GM20431 (cell line): ENCODE measurements around the gene PRDM16.
"Not testable (repeated sequence)": the region's sequence is repeated elsewhere in the genome, so short reads cannot be mapped to it uniquely, and the experiment has no call there.

Experiments used
- in situ Hi-C: fragments of 300-500 bp; cut with MseI, MboI; formaldehyde crosslinking; loops from one replicate; pipeline ENCODE4 v1.15.0; 2020; ENCODE audit warnings: low sequenced_read_pairs; ENCODE audit not compliant: unreplicated experiment

Gene PRDM16

GRCh38 chr1:3278416-3279181, 209.6 kb downstream of the PRDM16 start:
- in situ Hi-C loops, result no loop called here

GRCh38 chr1:3279182-3279470, 210.1 kb downstream of the PRDM16 start:
- in situ Hi-C loops, result no loop called here

GRCh38 chr1:3281735-3282134, 212.7 kb downstream of the PRDM16 start:
- in situ Hi-C loops, result no loop called here

DNA sequence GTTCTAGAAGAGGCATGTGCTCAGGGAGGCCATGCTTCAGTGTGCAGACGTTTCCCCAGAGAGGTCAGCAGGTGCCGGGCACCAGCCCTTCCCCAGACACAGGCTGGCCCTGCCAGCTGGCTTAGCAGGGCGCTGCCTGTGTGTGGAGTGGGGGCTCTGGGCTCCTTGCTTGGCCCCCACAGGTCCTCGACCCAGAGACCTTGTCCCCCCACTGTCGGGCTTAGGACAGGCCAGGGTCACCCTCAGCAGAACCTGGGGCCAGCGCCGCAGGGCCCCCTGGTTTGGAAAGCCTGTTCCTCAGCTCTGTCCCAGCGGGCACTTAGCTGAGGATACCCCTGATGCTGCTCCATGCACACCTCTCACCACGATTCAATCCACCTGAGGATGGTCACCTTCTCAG, 213.2 kb downstream of the PRDM16 start:
- in situ Hi-C loops, result no loop called here

DNA sequence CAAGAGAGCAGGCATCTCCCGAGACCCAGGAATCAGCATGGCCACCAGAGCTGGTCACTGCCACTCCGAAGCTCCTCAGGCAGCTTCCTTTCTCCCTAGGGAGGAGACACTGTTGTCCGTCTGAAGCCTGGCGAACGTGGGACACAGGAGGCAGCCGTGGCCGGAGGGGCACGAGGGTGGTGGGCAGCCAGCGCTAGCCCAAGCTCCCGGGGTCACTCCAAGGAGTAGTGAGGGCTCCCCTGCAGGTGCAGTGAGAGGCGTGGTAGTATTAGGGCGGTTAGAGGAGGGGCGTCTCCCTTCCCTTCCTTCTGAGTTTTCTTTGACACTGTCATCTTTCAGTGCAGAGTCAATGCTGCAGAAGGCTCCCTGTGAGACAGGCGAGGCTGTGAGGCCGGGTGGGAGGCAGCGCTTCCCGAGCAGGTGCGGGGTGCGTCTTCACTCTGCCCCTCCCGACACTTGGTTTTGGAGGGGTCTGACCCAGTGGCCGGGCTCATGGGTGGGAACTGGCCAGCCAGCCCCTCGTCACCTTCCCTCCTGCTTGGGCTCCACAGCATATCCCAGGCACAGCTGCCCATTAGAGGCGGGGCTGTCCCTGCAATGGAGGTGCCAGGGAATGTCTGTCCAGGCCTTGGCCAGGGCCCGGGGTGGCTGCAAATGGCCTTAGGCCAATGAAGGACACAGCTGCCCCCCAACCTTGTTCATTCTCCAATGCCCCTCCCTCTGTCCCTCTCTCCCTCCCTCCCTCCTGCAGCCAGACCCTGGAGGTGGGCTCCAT, 213.8 kb downstream of the PRDM16 start:
- in situ Hi-C loops, result no loop called here

DNA sequence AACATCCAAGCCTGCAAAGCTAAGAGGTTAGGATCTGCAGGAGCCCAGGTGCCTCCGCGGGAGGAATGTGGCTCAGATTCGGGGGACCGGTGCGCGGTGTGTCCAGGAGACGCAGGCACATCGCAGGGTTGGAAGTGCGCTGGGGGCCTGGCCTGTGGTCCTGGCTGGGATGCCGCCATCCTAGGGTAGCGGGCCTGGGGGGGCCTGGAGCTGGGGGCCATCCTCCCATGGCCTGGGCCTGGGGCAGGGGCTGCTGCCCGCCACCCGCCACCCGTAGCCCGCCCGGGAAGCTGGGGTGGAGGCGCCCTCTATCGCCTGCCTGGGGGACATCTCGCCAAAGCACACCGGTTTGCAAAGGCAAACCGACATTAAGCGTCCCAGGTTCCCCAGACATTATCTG, 214.8 kb downstream of the PRDM16 start:
- in situ Hi-C loops, result no loop called here

DNA sequence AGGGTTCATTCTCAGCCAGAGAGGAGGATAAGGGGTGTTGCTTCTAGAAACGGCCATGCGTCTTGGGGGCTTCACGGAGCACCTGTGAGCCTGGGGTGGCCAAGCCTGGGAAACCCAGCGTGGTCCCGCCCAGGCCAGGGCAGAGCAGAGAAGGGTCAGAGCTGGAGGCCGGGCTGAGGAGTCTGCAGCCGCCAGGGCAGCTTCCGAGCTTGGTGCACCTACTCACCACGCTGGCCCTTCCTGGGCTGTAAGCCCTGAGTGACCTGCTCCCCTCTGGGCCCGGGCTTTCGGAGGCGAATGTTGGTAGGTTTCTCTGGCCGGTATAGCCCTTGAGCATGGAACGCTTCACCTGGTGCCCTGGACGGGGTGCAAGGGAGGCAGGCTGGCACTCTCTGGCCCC, 215.7 kb downstream of the PRDM16 start:
- in situ Hi-C loops, result no loop called here

DNA sequence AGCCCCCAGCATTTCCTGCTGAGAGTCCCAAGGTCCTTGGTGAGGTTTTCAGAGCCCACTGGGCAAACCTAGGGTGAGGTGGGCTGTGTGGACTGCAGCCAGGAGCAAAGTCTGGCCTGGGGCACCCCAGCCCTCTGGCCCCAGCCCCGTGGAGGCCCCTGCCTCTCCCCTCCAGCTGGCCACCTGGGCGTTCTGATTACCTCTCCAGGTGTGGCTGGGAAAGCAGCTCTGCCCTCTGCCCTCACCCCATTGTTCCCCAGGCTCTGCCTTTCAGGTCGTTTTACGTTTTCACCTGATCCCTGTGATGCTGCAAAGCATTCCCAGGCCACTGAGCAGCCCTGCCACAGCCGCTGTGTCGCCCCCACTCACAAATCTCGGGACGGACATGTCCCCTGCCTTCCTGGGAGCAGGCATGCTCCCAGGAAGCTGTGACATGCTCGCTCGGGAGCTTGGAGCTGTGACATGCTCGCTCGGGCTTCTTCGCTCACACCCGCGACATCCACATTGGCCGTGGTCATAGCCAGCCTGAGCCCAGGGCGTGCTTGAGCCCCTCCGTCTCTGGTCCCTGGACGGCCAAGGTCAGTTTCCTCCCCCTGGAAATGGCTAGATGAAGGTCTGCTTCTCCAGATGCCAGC, 216.2 kb downstream of the PRDM16 start:
- in situ Hi-C loops, result no loop called here

GRCh38 chr1:3287095-3287494, 218.1 kb downstream of the PRDM16 start:
- in situ Hi-C loops, result not testable (repeated sequence)

GRCh38 chr1:3287656-3288160, 218.7 kb downstream of the PRDM16 start:
- in situ Hi-C loops, result no loop called here

- in situ Hi-C loops, result no loop called here
Observed at GRCh38 chr1:3289502-3289901, 220.5 kb downstream of the PRDM16 start.

DNA sequence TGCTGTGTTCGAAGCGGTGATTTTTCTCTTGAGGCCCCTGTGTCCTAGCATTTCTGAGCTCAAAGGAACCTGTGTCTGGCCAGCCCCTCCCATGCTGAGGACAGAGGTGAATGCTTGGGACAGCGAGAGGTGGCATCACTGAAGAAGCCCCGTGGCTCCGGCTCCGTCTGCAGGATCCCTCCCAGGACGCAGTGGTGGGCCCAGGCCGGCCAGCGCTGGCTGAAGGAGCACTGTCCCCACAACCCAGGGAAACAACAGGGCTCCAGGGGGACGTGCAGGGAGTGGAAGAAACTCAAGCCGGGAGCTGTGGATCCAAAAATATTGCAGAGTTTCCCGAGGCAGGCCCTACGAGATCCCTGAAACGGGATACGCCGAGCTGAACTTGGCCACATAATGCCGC, 221.4 kb downstream of the PRDM16 start:
- in situ Hi-C loops, result no loop called here

- in situ Hi-C loops, result no loop called here
Observed at GRCh38 chr1:3290915-3291314, 221.9 kb downstream of the PRDM16 start.

- in situ Hi-C loops, result no loop called here
Observed at GRCh38 chr1:3292051-3292722, 223.2 kb downstream of the PRDM16 start.

DNA sequence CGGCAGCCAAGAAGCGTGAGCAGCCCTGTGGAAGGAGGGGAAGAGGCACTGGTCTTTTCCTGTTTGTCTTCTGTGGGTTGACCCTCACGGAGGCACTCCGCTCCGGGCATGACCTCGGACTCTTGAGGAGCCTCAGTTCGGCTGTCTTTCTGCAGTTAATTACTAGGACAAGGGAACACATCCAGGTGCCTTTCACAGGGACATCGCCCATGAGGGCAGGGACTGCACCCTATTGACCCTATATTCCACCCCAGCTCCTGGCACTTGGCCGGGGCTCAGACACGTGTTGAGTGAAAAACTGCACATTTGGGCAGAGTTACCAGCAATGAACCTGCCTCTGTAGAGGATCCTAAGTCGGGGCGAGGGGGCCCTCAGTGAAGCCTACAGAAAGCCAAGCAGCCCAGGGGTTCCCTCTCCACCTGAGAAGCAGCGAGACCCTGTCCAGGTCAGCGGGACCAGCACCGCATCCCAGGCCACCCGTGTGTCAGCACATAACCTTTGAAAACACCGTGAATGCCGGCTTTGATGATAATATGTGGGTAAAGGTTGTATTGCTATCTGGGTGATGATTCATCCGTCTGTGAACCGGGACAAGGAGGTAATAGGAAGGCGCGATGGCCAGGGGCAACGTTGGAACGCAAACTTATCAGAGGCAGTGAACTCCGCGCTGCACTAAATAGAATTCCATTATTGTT, 224.0 kb downstream of the PRDM16 start:
- in situ Hi-C loops, result no loop called here

DNA sequence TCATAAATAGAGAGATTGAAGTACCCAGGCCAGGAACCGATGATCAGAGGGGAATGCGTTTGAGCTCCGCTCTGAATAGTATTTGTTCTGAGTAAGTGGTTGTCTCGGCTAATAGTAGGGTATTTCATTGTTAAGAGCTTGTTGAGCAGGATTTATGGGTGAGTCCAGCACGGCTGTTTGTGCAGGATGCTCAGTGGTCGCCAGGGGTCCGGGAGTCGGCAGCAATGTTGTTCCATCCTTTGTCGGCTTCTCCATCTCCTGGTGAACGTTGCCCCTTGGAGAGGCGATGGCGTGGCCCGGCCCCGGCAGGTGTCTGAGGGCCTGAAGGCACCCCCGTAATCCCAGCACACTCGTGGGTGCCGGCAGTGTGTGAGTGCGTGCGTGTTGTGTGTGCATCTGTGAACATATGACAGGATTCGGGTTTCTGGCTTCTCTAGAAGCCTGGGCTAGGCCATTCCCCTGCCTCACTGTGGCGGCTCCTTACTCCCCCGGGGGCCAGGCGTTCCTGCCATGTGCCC, 224.6 kb downstream of the PRDM16 start:
- in situ Hi-C loops, result no loop called here

- in situ Hi-C loops, result no loop called here
Observed at GRCh38 chr1:3294450-3294849, 225.4 kb downstream of the PRDM16 start.

- in situ Hi-C loops, result no loop called here
Observed at GRCh38 chr1:3295846-3296245, 226.8 kb downstream of the PRDM16 start.

DNA sequence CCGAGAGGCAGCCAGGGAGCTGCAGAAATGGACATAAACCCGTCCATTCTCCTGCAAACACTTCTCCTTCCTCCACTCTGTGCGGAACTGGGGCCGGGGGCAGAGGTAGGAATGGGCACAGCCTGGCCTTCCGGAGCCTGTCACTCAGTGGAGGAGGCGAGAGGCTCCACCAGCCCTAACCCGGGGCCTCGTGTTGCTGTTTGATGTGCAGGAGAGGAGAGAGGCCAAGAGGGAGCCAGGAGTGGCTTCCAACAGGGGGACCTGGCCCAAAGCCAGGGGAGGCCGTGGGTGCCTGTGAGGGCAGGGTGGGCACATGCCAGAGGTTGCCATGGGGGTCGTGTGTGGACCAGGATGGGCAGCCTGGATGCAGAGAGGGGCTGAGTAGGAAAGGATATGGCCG, 227.3 kb downstream of the PRDM16 start:
- in situ Hi-C loops, result no loop called here

DNA sequence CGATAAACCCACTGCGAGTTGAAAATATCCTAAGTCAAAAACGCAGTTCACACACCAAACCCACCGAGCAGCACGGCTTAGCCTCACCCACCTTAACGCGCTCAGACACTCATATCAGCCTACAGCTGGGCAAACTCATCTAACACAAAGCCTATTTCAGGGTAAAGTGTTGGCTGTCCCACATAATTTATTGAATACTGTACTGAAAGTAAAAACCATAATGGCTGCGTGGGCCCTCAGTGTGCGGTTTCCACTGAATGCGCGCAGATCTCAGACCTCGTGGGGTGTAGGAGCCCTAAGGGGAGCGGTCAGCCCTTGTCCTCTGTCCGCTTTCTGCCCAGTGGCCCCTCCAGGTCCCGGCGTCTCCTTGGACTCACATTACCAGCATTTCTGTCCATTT, 227.8 kb downstream of the PRDM16 start:
- in situ Hi-C loops, result no loop called here
